Loucy (cell line): Measurements from ENCODE around the gene GAGE12J.

Experiments
- EZH2phosphoT487 ChIP-seq: fragments of 200-600 bp; IDR thresholded peaks from 2 replicates; pipeline ENCODE4 v1.6.1; 2018; ENCODE audit warnings: antibody characterized with exemption, mild to moderate bottlenecking, moderate library complexity, borderline replicate concordance
- TF ChIP-seq, protein P1 (sequence below): fragments of 200-600 bp; sonication (generic); conservative IDR thresholded peaks from 2 replicates; pipeline ENCODE4 v1.5.1; 2014; ENCODE audit warnings: mild to moderate bottlenecking, antibody characterized with exemption, low read length

DNA sequence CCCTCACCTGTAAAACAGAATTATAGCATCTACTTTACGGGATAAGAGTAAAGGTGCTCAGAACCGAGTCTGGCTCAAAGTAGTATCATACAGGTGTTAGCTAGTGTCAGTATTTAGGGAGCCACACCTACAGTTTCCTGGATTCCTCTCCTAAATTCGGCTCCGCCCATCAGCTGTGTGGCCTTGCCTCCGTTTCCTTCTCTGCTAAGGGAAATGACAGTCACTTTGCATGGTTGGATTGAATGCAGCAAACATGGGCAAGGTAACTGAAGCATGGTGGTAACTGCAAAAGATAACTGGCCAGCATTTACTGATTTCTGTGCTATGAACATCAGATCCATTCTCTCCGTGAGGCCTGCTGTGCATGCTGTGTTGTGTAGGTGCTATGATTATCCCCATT is 49.4 kb upstream of the GAGE12J start:
- TF ChIP-seq, protein P1, sequence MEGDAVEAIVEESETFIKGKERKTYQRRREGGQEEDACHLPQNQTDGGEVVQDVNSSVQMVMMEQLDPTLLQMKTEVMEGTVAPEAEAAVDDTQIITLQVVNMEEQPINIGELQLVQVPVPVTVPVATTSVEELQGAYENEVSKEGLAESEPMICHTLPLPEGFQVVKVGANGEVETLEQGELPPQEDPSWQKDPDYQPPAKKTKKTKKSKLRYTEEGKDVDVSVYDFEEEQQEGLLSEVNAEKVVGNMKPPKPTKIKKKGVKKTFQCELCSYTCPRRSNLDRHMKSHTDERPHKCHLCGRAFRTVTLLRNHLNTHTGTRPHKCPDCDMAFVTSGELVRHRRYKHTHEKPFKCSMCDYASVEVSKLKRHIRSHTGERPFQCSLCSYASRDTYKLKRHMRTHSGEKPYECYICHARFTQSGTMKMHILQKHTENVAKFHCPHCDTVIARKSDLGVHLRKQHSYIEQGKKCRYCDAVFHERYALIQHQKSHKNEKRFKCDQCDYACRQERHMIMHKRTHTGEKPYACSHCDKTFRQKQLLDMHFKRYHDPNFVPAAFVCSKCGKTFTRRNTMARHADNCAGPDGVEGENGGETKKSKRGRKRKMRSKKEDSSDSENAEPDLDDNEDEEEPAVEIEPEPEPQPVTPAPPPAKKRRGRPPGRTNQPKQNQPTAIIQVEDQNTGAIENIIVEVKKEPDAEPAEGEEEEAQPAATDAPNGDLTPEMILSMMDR = no peak
- TF ChIP-seq EZH2phosphoT487 = no peak
